ENCODE data around the gene EDDM3A. TPM values are rescaled to one million over a fixed set of nuclear protein-coding genes. Genes with fewer than 3 reads are reported as not detected.

EDDM3A gene
- total RNA-seq, 4 donors from 2014 or later = not detected

- intact Hi-C loops (cut with DNase I) = no loop called here
- Histone ChIP-seq H3K4me3 (no peak overlapping the region), H3K27ac (no peak overlapping the region), H3K27me3 (no peaks in the 10 kb centered on the region), H3K9me3 (no peaks in the 10 kb centered on the region), H3K4me1 (peaks cover 0 to 43% (median 12%) of the 10 kb centered on the region in 3 donors), H3K36me3 (no peaks in the 10 kb centered on the region)
- TF ChIP-seq POLR2A (IDR thresholded peaks at IDR 0.05) = no peak
- no peak for TF ChIP-seq CTCF (IDR thresholded peaks at IDR 0.05)
- WGBS, 2 donors = 54 to 59% methylated on average over 4 of the region's 4 CpGs
- no peak for DNase-seq
These were observed 34.0 kb upstream of the EDDM3A start for GRCh38 chr14:20711685-20712084.

GRCh38 chr14:20712904-20713303 is 32.8 kb upstream of the EDDM3A start:
- intact Hi-C loops (cut with DNase I) = no loop called here
- Histone ChIP-seq H3K9me3 (no peaks in the 10 kb centered on the region), H3K4me1 (peaks cover 0 to 30% (median 9%) of the 10 kb centered on the region in 3 donors), H3K36me3 (no peaks in the 10 kb centered on the region), H3K27me3 (no peaks in the 10 kb centered on the region), H3K27ac (no peak overlapping the region), H3K4me3 (no peak overlapping the region)
- 0 to 20% methylated on average over 1 to 2 of the region's 2 CpGs for WGBS, 2 donors
- no peak for TF ChIP-seq CTCF (IDR thresholded peaks at IDR 0.05)
- DNase-seq = no peak

- Histone ChIP-seq H3K27ac (peak overlapping the region; percentile 59 to 88 (median 74)), H3K4me3 (peak overlapping the region in 1 of 4 donors; percentile 23), H3K9me3 (no peaks in the 10 kb centered on the region), H3K4me1 (peaks cover 6 to 40% (median 9%) of the 10 kb centered on the region in 3 donors), H3K27me3 (no peaks in the 10 kb centered on the region), H3K36me3 (no peaks in the 10 kb centered on the region)
- WGBS, 2 donors = 6 to 10% methylated on average over 4 of the region's 4 CpGs
- intact Hi-C loops (cut with DNase I) = no loop called here
- DNase-seq = no peak
- no peak for TF ChIP-seq CTCF (IDR thresholded peaks at IDR 0.05)
- no peak for TF ChIP-seq POLR2A (IDR thresholded peaks at IDR 0.05)
These were observed 31.0 kb upstream of the EDDM3A start for GRCh38 chr14:20714593-20715250.

- Histone ChIP-seq H3K36me3 (no peaks in the 10 kb centered on the region), H3K27me3 (peaks cover 0 to 18% (median 0%) of the 10 kb centered on the region in 4 donors), H3K4me1 (peaks cover 4 to 36% (median 7%) of the 10 kb centered on the region in 3 donors), H3K9me3 (no peaks in the 10 kb centered on the region), H3K27ac (peak overlapping the region; percentile 22 to 83 (median 72)), H3K4me3 (no peak overlapping the region)
- intact Hi-C loops (cut with DNase I) = no loop called here
- WGBS, 2 donors = 32 to 33% methylated on average over 4 of the region's 4 CpGs
- DNase-seq = no peak
- no peak for TF ChIP-seq POLR2A (IDR thresholded peaks at IDR 0.05)
These were observed 25.9 kb upstream of the EDDM3A start for GRCh38 chr14:20719777-20720176.

- DNase-seq = no peak
- TF ChIP-seq POLR2A (IDR thresholded peaks at IDR 0.05) (no peak), CTCF (IDR thresholded peaks at IDR 0.05) (no peak)
- peaks cover 0 to 26% (median 0%) of the 10 kb centered on the region in 4 donors for H3K27me3 ChIP-seq
- no peaks in the 10 kb centered on the region for H3K36me3 ChIP-seq
- no peak overlapping the region for H3K4me3 ChIP-seq
- no peaks in the 10 kb centered on the region for H3K9me3 ChIP-seq
- intact Hi-C loops (cut with DNase I) = no loop called here
- 74 to 78% methylated on average over 6 of the region's 6 CpGs for WGBS, 2 donors
- no peak overlapping the region for H3K27ac ChIP-seq
- H3K4me1 ChIP-seq = peaks cover 0 to 26% (median 7%) of the 10 kb centered on the region in 3 donors
These were observed 24.9 kb upstream of the EDDM3A start for GRCh38 chr14:20720741-20721140.
